Measurements from ENCODE around the gene RXFP1.

RXFP1 gene

GRCh38 chr4:158590306-158590705 lies 68.6 kb downstream of the RXFP1 start:
- H3K4me1 ChIP-seq (ENCODE audit: insufficient read depth, poor library complexity, severe bottlenecking) = no peaks in the 10 kb centered on the region
- H3K27ac ChIP-seq (ENCODE audit: poor library complexity, severe bottlenecking) = no peak overlapping the region
- no peaks in the 10 kb centered on the region for H3K36me3 ChIP-seq (ENCODE audit: low read depth)
- TF ChIP-seq, protein P1, sequence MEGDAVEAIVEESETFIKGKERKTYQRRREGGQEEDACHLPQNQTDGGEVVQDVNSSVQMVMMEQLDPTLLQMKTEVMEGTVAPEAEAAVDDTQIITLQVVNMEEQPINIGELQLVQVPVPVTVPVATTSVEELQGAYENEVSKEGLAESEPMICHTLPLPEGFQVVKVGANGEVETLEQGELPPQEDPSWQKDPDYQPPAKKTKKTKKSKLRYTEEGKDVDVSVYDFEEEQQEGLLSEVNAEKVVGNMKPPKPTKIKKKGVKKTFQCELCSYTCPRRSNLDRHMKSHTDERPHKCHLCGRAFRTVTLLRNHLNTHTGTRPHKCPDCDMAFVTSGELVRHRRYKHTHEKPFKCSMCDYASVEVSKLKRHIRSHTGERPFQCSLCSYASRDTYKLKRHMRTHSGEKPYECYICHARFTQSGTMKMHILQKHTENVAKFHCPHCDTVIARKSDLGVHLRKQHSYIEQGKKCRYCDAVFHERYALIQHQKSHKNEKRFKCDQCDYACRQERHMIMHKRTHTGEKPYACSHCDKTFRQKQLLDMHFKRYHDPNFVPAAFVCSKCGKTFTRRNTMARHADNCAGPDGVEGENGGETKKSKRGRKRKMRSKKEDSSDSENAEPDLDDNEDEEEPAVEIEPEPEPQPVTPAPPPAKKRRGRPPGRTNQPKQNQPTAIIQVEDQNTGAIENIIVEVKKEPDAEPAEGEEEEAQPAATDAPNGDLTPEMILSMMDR (IDR thresholded peaks at IDR 0.05; ENCODE audit: poor library complexity, severe bottlenecking) = no peak
- no peak for DNase-seq (ENCODE audit: low spot score)
- H3K4me3 ChIP-seq (ENCODE audit: severe bottlenecking) = no peak overlapping the region
- H3K27me3 ChIP-seq (ENCODE audit: insufficient read depth, poor library complexity, severe bottlenecking) = no peaks in the 10 kb centered on the region
- ATAC-seq (ENCODE audit: low read depth) = no peak
- H3K9me3 ChIP-seq (ENCODE audit: severe bottlenecking) = no peaks in the 10 kb centered on the region

- no peaks in the 10 kb centered on the region for H3K36me3 ChIP-seq (ENCODE audit: low read depth)
- ATAC-seq (ENCODE audit: low read depth) (no peak), DNase-seq (ENCODE audit: low spot score) (no peak)
- H3K27ac ChIP-seq (ENCODE audit: poor library complexity, severe bottlenecking) = no peak overlapping the region
- no peak overlapping the region for H3K4me3 ChIP-seq (ENCODE audit: severe bottlenecking)
- no peaks in the 10 kb centered on the region for H3K9me3 ChIP-seq (ENCODE audit: severe bottlenecking)
- H3K4me1 ChIP-seq (ENCODE audit: insufficient read depth, poor library complexity, severe bottlenecking) = no peaks in the 10 kb centered on the region
- TF ChIP-seq, protein P1 (IDR thresholded peaks at IDR 0.05; ENCODE audit: poor library complexity, severe bottlenecking) = no peak
- no peaks in the 10 kb centered on the region for H3K27me3 ChIP-seq (ENCODE audit: insufficient read depth, poor library complexity, severe bottlenecking)
Observed at GRCh38 chr4:158590824-158591223, 69.1 kb downstream of the RXFP1 start.

- Histone ChIP-seq H3K4me3 (ENCODE audit: severe bottlenecking) (no peak overlapping the region), H3K4me1 (ENCODE audit: insufficient read depth, poor library complexity, severe bottlenecking) (no peaks in the 10 kb centered on the region), H3K36me3 (ENCODE audit: low read depth) (no peaks in the 10 kb centered on the region), H3K27ac (ENCODE audit: poor library complexity, severe bottlenecking) (no peak overlapping the region), H3K9me3 (ENCODE audit: severe bottlenecking) (no peaks in the 10 kb centered on the region), H3K27me3 (ENCODE audit: insufficient read depth, poor library complexity, severe bottlenecking) (no peaks in the 10 kb centered on the region)
- DNase-seq (ENCODE audit: low spot score) (no peak), ATAC-seq (ENCODE audit: low read depth) (no peak)
- TF ChIP-seq, protein P1 (IDR thresholded peaks at IDR 0.05; ENCODE audit: poor library complexity, severe bottlenecking) = no peak
Observed at GRCh38 chr4:158597879-158598596, 76.4 kb downstream of the RXFP1 start.

DNA sequence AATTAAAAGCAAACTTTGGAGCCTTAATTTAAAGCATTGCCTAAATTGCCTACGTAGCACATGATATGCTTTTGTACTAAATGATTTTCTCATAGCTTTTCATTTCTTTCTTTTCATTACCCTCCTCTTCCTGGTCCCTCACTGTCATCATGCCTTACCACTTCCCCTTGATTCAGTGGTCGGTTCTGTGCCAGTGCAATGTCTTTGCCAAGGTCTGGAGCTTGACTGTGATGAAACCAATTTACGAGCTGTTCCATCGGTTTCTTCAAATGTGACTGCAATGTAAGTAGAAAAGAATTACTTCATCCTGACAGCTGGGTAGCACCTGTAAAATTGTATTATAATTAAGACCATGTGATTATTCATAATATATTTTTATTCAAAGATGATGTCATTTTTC lies 77.5 kb downstream of the RXFP1 start:
- no peak overlapping the region for H3K4me3 ChIP-seq (ENCODE audit: severe bottlenecking)
- ATAC-seq (ENCODE audit: low read depth) = no peak
- H3K27ac ChIP-seq (ENCODE audit: poor library complexity, severe bottlenecking) = no peak overlapping the region
- H3K36me3 ChIP-seq (ENCODE audit: low read depth) = no peaks in the 10 kb centered on the region
- no peaks in the 10 kb centered on the region for H3K27me3 ChIP-seq (ENCODE audit: insufficient read depth, poor library complexity, severe bottlenecking)
- DNase-seq (ENCODE audit: low spot score) = no peak
- no peaks in the 10 kb centered on the region for H3K4me1 ChIP-seq (ENCODE audit: insufficient read depth, poor library complexity, severe bottlenecking)
- no peaks in the 10 kb centered on the region for H3K9me3 ChIP-seq (ENCODE audit: severe bottlenecking)
- TF ChIP-seq, protein P1 (IDR thresholded peaks at IDR 0.05; ENCODE audit: poor library complexity, severe bottlenecking) = no peak

DNA sequence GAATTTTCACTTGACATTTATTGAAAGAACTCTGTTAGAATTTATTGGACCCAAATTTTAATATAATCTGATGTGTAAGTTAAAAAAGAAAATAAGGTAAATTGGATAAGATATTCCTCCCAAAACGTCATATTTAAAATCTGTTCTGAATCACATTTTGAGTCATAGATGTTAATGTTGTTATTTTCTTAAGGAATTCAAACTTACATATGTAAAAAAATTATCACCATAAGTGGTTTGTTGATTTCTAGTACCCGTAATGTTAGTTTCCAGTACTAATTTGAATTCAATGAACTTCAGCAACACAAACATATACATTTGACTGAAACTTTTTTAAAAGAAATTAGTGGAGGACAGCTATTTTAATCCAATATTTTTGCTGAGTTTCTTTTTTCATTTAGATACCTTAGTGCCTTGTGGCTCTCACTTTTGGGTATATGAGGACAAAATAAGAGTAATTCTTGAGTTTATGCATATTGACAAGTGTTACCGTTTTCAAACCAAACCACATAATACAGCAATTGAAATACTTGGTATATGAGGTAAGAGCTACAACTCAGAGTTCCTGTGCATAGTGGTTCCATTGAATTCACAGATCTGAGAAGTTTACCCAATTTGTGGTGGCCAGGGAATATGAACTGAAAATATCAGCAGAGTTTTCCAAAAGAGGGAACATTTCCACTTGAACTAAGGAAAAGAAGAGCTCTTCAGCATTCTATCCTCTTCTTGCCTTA lies 78.2 kb downstream of the RXFP1 start:
- H3K27ac ChIP-seq (ENCODE audit: poor library complexity, severe bottlenecking) = no peak overlapping the region
- H3K36me3 ChIP-seq (ENCODE audit: low read depth) = no peaks in the 10 kb centered on the region
- H3K27me3 ChIP-seq (ENCODE audit: insufficient read depth, poor library complexity, severe bottlenecking) = no peaks in the 10 kb centered on the region
- H3K4me1 ChIP-seq (ENCODE audit: insufficient read depth, poor library complexity, severe bottlenecking) = no peaks in the 10 kb centered on the region
- DNase-seq (ENCODE audit: low spot score) (no peak), ATAC-seq (ENCODE audit: low read depth) (no peak)
- no peaks in the 10 kb centered on the region for H3K9me3 ChIP-seq (ENCODE audit: severe bottlenecking)
- H3K4me3 ChIP-seq (ENCODE audit: severe bottlenecking) = no peak overlapping the region
- TF ChIP-seq, protein P1 (IDR thresholded peaks at IDR 0.05; ENCODE audit: poor library complexity, severe bottlenecking) = no peak

Measured in RWPE2 (cell line).